Measurements from ENCODE around the gene TGFBRAP1.

GRCh38 chr2:105321875-105322646 lies 7.5 kb downstream of the TGFBRAP1 start:
- TF ChIP-seq EP300 (IDR thresholded peaks at IDR 0.05; ENCODE audit: low read length), result no peak
- no peak for TF ChIP-seq ARID4B (CRISPR knock-in tag; IDR thresholded peaks at IDR 0.05)
- no peak for TF ChIP-seq CTCF (IDR thresholded peaks at IDR 0.05 in 2 of 3, conservative IDR thresholded peaks at IDR 0.05 in 1 of 3; ENCODE audit: insufficient read depth in 2 of 3, low read depth in 1 of 3, low read length in 3 of 3)
- TF ChIP-seq SP1 (CRISPR knock-in tag; IDR thresholded peaks at IDR 0.05), result no peak
- TF ChIP-seq EGR1 (conservative IDR thresholded peaks at IDR 0.05), result no peak
- TF ChIP-seq ZNF507 (tag; conservative IDR thresholded peaks at IDR 0.05), result no peak
- no peak for TF ChIP-seq MED1 (CRISPR knock-in tag; IDR thresholded peaks at IDR 0.05; ENCODE audit: borderline replicate concordance)
- TF ChIP-seq CREB5 (CRISPR knock-in tag; IDR thresholded peaks at IDR 0.05), result no peak
